DOHH2 (cell line): ENCODE data around the gene KLK1.

Experiments used
- EZH2phosphoT487 ChIP-seq: fragments of 200-600 bp; sonication (generic); IDR thresholded peaks from 2 replicates; pipeline ENCODE4 v1.6.1; 2017; ENCODE audit warnings: borderline replicate concordance, mild to moderate bottlenecking, antibody characterized with exemption, low read length, moderate library complexity, mixed read lengths
- TF ChIP-seq, protein P1 (sequence below): fragments of 200-600 bp; sonication (generic); IDR thresholded peaks from one replicate; pipeline ENCODE4 v1.5.1; 2014; ENCODE audit warnings: antibody characterized with exemption, mild to moderate bottlenecking, low read depth, low read length; ENCODE audit not compliant: poor library complexity, severe bottlenecking

DNA sequence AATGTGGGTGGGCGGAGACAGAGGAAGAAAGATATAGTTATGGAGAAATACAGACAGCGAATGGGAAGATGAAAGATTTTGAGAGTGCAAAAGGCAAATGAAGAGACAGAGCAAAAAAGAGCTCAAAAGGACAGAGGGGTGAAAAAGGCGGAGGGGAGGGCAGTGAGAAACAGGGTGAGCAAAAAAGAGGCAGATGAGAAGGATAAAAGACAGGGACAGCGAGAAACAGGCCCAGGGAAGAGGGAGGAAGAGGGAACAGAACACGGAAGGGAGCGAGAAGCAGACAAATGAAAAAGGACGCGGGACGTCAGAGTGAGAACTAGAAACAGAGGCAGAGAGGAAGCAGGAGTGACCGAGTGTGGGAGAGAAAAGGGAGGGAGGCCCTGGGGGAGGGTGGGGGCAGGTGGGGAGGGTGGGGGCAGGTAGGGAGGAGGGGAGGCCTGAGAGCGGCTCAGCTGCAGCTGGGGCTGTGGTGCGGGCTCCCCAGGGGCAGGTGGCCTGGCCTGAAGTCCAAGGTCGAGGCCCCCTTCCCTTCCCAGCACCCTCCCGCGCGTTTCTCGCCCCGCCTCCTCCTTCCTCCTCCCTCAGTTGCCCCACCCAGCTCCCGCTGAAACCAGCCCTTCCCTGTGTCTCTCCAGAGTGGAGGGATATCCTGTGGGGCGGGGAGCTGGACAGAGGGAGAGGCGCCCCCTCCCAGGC lies 2.9 kb downstream of the KLK1 start:
- no peak for TF ChIP-seq EZH2phosphoT487
- TF ChIP-seq, protein P1, sequence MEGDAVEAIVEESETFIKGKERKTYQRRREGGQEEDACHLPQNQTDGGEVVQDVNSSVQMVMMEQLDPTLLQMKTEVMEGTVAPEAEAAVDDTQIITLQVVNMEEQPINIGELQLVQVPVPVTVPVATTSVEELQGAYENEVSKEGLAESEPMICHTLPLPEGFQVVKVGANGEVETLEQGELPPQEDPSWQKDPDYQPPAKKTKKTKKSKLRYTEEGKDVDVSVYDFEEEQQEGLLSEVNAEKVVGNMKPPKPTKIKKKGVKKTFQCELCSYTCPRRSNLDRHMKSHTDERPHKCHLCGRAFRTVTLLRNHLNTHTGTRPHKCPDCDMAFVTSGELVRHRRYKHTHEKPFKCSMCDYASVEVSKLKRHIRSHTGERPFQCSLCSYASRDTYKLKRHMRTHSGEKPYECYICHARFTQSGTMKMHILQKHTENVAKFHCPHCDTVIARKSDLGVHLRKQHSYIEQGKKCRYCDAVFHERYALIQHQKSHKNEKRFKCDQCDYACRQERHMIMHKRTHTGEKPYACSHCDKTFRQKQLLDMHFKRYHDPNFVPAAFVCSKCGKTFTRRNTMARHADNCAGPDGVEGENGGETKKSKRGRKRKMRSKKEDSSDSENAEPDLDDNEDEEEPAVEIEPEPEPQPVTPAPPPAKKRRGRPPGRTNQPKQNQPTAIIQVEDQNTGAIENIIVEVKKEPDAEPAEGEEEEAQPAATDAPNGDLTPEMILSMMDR, result no peak
